ENCODE data around the gene NRBP1. TPM values are rescaled to one million over a fixed set of nuclear protein-coding genes. Genes with fewer than 3 reads are reported as not detected.

NRBP1 gene
- 10 to 100 TPM; 57.8 to 82.0 (median 68.2) TPM for total RNA-seq
- 10 to 100 TPM; 41.8 to 52.9 (median 42.5) TPM for polyA plus RNA-seq
- long read RNA-seq, donor 1, partial matches to known transcripts: 63 of 65 reads
- long read RNA-seq, donor 1, other reads (novel, unspliced or antisense): 0 of 65 reads
- long read RNA-seq, donor 2, partial matches to known transcripts: 51 of 56 reads
- long read RNA-seq, donor 2, other reads (novel, unspliced or antisense): 0 of 56 reads

- H3K27ac ChIP-seq: peak within 1 kb of the TSS; percentile 96 to 100 (median 99)
- peaks cover 29 to 52% (median 43%) of the 10 kb centered on the region in 6 donors for H3K4me1 ChIP-seq
- no peaks in the 10 kb centered on the region for H3K9me3 ChIP-seq
- H3K4me3 ChIP-seq: peak within 1 kb of the TSS; percentile 87 to 98 (median 94)
- TF ChIP-seq CTCF (IDR thresholded peaks at IDR 0.05 in 8 of 11, conservative IDR thresholded peaks at IDR 0.05 in 3 of 11) (peak in 1 of 11 experiments; percentile 11), POLR2A (IDR thresholded peaks at IDR 0.05) (peak; percentile 74 to 90 (median 85)), POLR2AphosphoS5 (IDR thresholded peaks at IDR 0.05) (peak; percentile 97 to 98 (median 97))
- intact Hi-C loops (cut with DNase I; ENCODE audit: low total_unique reads): no loop called here
- peaks cover 0 to 11% (median 4%) of the 10 kb centered on the region in 6 donors for H3K36me3 ChIP-seq
- H3K27me3 ChIP-seq (replicated peaks in 1 of 7): no peaks in the 10 kb centered on the region
- WGBS, 5 donors: 0 to 1% (median 0%) methylated on average over 32 to 75 of the region's 75 CpGs
- peak; percentile 98 for DNase-seq
Observed at GRCh38 chr2:27428213-27428977, at the start of gene NRBP1. NRBP1 (plus strand) TSS chr2:27428631; CDS start chr2:27433274, 4,643 bp downstream.

- 69 to 95% (median 89%) methylated on average over 2 to 9 of the region's 9 CpGs for WGBS, 5 donors
- intact Hi-C loops (cut with DNase I; ENCODE audit: low total_unique reads): no loop called here
- peak; percentile 79 for DNase-seq
- Histone ChIP-seq H3K9me3 (no peaks in the 10 kb centered on the region), H3K4me1 (peaks cover 13 to 64% (median 29%) of the 10 kb centered on the region in 6 donors), H3K36me3 (peaks cover 0 to 79% (median 66%) of the 10 kb centered on the region in 6 donors), H3K27me3 (replicated peaks in 1 of 7) (no peaks in the 10 kb centered on the region), H3K4me3 (no peak overlapping the region), H3K27ac (peak overlapping the region in 3 of 8 donors; percentile 89 to 93 (median 93))
- TF ChIP-seq POLR2AphosphoS5 (IDR thresholded peaks at IDR 0.05) (no peak), CTCF (IDR thresholded peaks at IDR 0.05 in 8 of 11, conservative IDR thresholded peaks at IDR 0.05 in 3 of 11) (no peak), POLR2A (IDR thresholded peaks at IDR 0.05) (no peak)
Observed at GRCh38 chr2:27378809-27379290, 49.6 kb upstream of the NRBP1 start.

GRCh38 chr2:27379383-27379835 lies 49.0 kb upstream of the NRBP1 start:
- Histone ChIP-seq H3K4me1 (peaks cover 13 to 59% (median 28%) of the 10 kb centered on the region in 6 donors), H3K4me3 (peak overlapping the region; percentile 59 to 75 (median 64)), H3K27ac (peak overlapping the region; percentile 78 to 93 (median 89)), H3K36me3 (peaks cover 0 to 79% (median 66%) of the 10 kb centered on the region in 6 donors), H3K27me3 (replicated peaks in 1 of 7) (no peaks in the 10 kb centered on the region), H3K9me3 (no peaks in the 10 kb centered on the region)
- WGBS, 5 donors: 83 to 87% (median 85%) methylated on average over 2 of the region's 2 CpGs
- DNase-seq: no peak
- intact Hi-C loops (cut with DNase I; ENCODE audit: low total_unique reads): no loop called here
- TF ChIP-seq POLR2A (IDR thresholded peaks at IDR 0.05): no peak
- TF ChIP-seq CTCF (IDR thresholded peaks at IDR 0.05 in 8 of 11, conservative IDR thresholded peaks at IDR 0.05 in 3 of 11): no peak
- no peak for TF ChIP-seq POLR2AphosphoS5 (IDR thresholded peaks at IDR 0.05)

Measured in spleen (tissue), 13 donors.